GM08714 (cell line): Measurements from ENCODE around the gene PEBP1.

Experiments
- H3K4me3 ChIP-seq: fragments of 200-500 bp; sonication (Bioruptor generic); 2 replicates; pipeline ENCODE4 v1.5.1; 2014; ENCODE audit warnings: mild to moderate bottlenecking, low read length, inconsistent platforms
- ZNF274 ChIP-seq: IDR thresholded peaks from 2 replicates; pipeline ENCODE4 v1.6.1; 2012; ENCODE audit warnings: mild to moderate bottlenecking, low read depth, low read length

PEBP1 gene

DNA sequence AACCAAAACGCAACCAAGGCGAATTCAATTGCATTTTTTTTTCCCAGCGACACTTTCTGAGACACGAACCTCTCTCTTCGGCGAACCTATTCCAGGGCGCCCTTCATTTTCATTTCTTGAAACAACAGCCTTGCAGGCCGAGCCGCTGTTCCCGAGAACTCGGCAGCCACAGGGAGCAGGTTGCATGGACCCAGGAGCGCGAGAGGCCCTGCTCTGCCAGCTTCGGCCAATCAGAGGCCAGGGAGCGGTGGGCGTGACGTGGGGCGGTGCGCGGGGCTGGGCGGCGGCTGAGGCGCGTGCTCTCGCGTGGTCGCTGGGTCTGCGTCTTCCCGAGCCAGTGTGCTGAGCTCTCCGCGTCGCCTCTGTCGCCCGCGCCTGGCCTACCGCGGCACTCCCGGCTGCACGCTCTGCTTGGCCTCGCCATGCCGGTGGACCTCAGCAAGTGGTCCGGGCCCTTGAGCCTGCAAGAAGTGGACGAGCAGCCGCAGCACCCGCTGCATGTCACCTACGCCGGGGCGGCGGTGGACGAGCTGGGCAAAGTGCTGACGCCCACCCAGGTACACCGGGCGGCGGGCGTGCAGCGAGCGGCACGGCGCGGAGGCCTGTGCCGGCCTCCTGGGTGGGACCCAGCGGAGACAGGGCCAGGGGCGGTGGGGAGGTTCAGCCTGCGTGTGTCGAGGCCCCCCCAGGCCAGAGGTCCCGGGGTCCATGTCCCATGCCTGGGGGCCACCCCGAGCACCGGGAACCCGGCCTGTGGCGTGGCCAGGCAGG, at the start of gene PEBP1:
PEBP1 (plus strand) TSS at position 337 of the 771 bp plus-strand sequence; CDS start at position 423, 86 bp downstream.
- no peak for TF ChIP-seq ZNF274
- peak within 1 kb of the TSS; percentile 73 for H3K4me3 ChIP-seq

DNA sequence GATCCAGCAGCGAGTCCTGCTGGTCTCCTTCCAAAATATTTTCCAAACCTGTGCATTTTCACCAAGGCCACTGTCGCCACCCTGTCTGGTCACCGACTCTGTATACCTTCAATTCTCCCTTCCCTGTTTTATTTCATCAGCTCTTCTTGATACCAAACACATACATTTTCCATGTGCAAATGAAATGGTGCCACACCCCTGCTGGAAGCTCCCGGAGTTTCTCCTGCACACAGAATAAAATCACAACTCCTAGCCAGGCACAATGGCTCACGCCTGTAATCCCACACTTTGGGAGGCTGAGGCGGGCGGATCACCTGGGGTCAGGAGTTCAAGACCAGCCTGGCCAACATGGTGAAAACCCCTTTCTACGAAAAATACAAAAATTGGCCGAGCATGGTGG, 46.1 kb upstream of the PEBP1 start:
- no peak overlapping the region for H3K4me3 ChIP-seq
- no peak for TF ChIP-seq ZNF274

DNA sequence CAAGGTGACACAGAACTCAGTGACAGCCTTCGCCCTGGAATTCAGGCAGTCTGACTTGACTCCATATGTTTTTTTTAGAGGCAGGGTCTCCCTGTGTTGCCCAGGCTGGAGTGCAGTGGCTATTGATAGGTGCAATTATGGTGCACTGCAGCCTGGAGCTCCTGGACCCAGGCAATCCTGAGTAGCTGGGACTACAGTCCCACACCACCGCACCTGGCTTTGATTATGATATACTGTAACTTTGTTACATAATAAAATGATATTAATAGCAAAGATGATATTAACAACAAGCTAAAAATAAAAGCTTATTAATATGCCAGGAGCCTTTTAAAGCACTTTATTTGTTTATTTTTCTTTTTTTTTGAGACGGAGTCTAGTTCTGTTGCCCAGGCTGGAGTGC, 41.9 kb upstream of the PEBP1 start:
- H3K4me3 ChIP-seq, result no peak overlapping the region
- TF ChIP-seq ZNF274, result no peak

DNA sequence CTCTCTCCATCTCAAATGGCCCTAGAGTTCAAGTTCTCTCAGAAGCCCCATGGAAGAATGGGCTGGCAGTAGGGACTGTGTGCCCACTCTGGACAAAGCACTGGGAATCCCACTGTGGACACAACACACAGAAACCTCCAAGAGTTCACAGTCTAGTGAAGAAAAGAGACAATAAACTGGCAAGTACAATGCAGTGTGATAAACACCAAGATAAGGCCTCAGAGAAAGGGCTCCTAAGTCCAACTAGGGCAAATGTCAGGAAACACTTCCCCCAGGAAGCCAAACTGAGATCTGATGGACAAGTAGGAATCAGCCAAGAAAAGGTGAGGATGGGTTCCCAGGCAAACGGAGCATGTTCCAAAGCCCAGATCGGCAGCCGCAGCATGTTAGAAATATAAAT, 37.5 kb upstream of the PEBP1 start:
- H3K4me3 ChIP-seq, result no peak overlapping the region
- TF ChIP-seq ZNF274, result no peak

DNA sequence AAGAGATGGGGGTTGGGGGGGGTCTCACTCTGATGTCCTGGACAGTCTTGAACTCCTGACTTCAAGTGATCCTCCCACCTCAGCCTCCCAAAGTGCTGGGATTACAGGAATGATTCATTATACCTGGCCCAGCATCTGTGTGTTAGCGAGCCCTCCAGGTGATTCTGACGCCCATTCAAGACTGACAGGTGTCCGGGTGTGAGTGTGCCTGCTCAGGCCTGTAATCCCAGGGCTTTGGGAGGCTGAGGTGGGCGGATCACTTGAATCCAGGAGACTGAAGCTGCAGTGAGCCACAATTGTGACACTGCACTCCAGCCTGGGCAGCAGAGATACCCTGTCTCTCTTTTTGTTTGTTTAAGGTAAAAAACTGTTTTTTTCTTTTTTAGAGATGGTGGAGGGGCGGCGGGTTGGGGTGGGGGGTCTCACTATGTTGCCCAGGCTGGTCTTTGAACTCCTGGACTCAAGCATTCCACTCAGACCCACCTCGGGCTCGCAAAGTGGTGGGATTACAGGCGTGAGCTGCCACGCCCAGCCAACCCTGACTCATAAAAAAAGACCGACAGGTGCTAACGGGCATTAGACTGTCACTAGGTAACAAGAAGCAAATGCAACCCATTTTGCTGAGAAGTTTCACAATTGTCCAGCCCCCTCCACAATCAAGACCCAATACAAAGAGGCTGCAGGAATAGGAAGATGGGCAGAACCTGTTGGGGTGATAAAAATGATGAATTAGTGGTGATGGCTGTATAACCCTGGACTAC, 36.8 kb upstream of the PEBP1 start:
- TF ChIP-seq ZNF274, result no peak
- H3K4me3 ChIP-seq, result no peak overlapping the region

DNA sequence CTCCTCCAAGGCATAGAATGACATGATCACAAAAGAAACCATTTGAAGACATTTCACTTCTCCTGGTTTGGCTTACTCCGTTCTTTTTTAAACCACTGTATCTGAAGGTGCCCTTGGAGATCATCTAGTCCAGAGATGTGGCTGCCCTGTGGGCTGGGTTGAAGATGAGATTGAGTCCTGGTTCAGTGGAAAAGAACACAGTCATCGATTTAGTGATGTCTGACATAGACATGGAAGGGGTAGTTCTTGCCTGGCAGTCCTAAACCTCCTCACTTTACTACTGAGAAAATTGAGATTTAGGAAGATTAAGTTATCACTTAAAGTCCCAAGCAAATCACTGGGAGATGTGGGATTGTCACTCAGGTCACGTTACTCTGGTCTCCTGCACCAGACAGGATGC, 34.9 kb upstream of the PEBP1 start:
- TF ChIP-seq ZNF274, result no peak
- H3K4me3 ChIP-seq, result no peak overlapping the region

DNA sequence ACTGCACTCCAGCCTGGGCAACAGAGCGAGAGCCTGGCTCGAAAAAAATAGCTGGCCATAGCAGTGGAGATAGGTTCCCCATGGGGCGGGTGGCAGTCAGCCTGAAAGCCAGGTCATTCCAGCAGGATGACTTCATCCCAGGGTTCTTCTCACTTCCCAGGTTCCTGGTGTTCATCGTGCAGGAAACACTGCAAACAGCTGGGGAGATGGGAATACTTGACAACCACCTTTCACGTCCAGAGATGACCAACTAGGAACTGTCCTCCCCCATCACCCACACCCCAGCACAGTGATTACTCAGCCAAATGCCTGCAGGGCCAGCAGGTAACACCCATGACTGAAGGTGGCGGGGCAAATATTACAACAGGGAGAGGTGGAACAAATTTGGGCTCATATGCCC, 33.9 kb upstream of the PEBP1 start:
- no peak overlapping the region for H3K4me3 ChIP-seq
- TF ChIP-seq ZNF274, result no peak

DNA sequence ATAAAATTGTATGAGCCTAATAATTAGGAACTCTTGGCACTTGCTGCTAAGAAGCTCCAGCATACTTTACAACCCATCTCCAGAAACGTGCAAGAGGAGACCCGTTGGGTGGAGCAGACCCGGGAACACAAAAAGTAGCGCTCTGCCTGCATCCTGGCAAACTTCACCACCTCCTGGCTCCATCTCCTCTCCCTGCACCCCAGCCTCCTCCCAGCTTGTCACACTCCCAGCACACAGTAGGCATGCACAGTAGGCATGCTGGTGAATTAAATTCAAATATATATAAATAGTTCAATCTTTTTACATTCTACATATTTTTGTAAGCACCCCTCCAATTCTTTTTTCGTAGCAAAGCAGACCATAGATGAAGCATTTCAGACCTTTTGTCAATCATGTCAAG, 33.3 kb upstream of the PEBP1 start:
- H3K4me3 ChIP-seq, result no peak overlapping the region
- no peak for TF ChIP-seq ZNF274

DNA sequence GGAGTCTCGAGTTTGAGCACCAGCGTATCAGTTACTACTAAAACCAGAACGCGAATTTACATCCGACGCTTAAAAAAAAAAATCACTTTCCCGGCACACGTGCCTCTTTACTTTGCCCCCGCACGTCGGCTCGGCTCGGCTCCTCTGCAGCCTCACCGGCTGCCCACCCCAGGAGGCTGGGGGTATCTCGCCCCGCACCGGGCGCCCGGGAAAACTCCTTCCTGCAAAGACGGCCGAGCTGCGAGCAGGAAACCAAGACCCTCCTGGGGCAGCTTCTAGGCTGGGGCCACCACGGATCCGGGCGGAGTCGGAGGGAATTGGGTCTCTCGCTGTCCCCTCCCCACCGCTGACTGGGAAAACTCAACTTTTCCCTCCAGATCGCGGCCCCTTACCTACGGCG, 32.7 kb upstream of the PEBP1 start:
- TF ChIP-seq ZNF274, result no peak
- peak overlapping the region; percentile 61 for H3K4me3 ChIP-seq

DNA sequence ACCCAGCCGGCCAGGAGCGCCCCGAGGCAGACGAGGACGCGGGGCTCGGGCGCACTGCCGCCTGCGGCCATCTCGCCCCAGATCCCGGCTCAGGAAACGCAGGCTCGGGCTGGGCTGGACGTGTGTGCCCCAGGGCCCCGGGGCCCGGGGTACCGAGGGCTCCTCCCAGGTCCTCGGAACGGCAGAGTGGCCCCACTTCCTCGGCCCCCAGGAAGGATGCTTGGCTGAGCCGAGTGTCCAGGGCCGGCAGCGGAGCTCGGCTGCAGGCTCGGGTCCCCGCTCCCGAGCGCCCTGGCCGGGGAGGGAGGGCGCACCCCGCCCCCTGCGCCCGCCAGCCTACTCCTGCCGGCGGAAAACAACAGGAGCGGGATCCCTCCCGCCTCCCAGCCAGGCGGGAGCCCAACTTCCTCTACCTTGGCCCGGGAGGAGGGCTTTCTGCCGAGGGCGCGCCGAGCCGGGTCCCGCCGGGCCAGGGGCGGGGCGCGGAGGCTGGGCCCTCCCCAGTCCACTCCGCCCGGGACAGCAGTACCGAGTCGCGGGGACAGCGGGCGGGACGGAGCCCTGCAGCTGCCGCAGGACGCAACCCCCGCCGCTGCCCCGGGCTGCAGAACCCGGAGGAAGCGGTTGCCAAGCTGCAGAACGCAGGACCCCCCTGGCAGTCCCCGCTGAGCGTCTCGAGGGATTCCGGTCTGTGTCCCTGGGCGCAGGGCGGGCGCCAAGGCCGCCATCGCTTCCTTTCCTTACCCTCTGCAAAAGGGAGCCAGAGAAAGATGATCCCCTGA, 32.1 kb upstream of the PEBP1 start, which contains the start of gene VSIG10:
VSIG10 (minus strand) TSS at position 411 of the 782 bp plus-strand sequence; CDS start at position 71, 340 bp downstream.
- TF ChIP-seq ZNF274, result no peak
- peak within 1 kb of the TSS; percentile 61 for H3K4me3 ChIP-seq

DNA sequence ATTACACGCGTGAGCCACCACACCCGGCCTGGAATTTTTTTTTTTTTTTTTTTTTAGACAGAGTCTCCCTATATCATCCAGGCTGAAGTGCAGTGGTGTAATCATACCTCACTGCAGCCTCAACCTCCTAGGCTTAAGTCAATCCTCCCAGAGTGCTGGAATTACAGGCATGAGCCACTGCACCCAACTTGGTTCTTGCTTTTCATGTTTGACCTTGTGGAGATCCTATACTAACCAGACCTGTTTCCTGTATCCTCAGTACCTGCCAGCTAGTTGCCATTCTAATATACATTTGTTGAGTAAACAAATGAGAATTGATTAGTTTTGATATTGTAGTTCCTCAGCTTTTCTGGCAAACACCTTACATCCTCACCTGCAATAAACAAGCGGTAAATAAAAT, 28.9 kb upstream of the PEBP1 start:
- no peak for TF ChIP-seq ZNF274
- no peak overlapping the region for H3K4me3 ChIP-seq

DNA sequence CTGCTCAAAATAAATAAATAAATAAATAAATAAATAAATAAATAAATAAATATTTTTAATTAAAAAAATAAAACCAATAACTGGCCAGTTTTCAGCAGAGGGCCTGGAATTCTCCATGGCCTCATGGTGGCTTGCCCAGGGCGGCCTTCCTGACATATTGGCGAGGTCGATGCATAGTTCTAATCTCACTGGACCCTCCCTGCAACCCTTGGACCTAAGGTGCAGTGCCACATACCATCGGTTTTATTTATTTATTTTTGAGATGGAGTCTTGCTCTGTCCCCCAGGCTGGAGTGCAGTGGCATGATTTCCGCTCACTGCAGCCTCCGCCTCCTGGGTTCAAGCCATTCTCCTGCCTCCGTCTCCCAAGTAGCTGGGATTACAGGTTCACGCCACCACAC, 28.2 kb upstream of the PEBP1 start:
- no peak for TF ChIP-seq ZNF274

DNA sequence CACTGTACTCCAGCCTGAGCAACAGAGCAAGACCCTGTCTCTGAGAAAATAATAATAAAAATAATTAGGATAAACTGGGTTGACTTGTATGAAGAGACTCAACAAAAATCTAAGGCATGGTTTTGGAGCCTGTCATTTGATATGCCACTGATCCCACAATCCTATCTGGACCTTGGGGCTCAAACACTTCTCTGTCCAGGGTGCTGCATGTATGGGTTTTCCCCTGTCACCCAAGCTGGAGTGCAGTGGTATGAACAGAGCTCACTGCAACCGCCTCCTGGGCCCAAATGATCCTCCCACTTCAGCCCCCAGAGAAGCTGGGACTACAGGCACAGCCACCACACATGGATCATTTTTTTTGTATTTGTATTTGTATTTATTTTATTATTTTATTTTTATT, 26.8 kb upstream of the PEBP1 start:
- no peak overlapping the region for H3K4me3 ChIP-seq
- no peak for TF ChIP-seq ZNF274

More for the DNA sequence above, 28.2 kb upstream of the PEBP1 start:
- H3K4me3 ChIP-seq, result no peak overlapping the region

DNA sequence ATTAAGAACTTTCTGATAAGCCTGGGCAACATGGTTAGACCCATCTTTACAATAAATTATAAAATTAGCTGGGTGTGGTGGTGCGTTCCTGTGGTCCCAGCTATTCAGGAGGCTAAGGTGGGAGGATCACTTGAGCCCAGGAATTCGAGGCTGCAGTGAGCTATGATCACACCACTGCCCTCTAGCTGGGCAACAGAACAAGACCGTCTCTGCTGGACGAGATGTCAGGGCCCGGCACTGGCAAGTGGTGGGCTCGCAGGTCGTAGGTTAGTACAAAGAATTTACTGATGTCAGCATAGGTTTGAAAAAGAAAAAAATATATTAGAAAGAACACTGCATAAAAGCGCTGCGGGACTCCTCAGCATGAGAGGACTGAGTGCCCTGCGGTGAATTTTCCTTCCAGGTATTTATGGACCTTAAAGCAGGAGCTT, 16.5 kb upstream of the PEBP1 start:
- TF ChIP-seq ZNF274, result no peak
- no peak overlapping the region for H3K4me3 ChIP-seq
